Thyroid gland (tissue), 4 donors: ENCODE results near the gene STXBP1.

Experiments used
- POLR2A ChIP-seq, 2 donors: fragments of 450-650 bp; IDR thresholded peaks; one replicate each; pipeline ENCODE4 v1.6.1; 2017; ENCODE audit warnings: antibody characterized with exemption in 2 of 2, mild to moderate bottlenecking in 2 of 2, moderate library complexity in 1 of 2
- TF ChIP-seq, protein P1 (sequence below), 6 experiments: fragments of 200-600 bp in 3 of 6; fragments of 450-650 bp in 3 of 6; sonication (generic) in 3 of 6; IDR thresholded peaks; one replicate each; pipeline ENCODE4 v1.5.1; 2016 to 2019; ENCODE audit warnings: antibody characterized with exemption in 6 of 6, mild to moderate bottlenecking in 2 of 6, inconsistent platforms in 1 of 6, moderate library complexity in 1 of 6

DNA sequence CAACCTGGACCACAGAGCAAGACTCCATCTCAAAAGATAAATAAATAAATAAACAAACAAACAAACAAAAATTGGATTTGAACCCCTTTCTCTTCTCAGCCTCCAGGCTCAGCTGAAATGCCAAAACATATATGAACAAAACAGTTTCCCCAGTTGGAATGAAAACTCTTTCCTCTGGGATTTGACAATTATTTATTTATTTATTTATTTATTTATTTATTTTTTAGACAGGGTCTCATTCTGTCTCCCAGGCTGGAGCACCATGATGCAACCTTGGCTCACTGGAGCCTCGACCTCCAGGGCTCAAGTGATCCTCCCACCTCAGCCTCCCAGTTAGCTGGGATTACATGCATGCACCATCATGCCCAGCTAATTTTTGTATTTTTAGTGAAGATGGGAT, 6.0 kb upstream of the STXBP1 start:
- TF ChIP-seq, protein P1, sequence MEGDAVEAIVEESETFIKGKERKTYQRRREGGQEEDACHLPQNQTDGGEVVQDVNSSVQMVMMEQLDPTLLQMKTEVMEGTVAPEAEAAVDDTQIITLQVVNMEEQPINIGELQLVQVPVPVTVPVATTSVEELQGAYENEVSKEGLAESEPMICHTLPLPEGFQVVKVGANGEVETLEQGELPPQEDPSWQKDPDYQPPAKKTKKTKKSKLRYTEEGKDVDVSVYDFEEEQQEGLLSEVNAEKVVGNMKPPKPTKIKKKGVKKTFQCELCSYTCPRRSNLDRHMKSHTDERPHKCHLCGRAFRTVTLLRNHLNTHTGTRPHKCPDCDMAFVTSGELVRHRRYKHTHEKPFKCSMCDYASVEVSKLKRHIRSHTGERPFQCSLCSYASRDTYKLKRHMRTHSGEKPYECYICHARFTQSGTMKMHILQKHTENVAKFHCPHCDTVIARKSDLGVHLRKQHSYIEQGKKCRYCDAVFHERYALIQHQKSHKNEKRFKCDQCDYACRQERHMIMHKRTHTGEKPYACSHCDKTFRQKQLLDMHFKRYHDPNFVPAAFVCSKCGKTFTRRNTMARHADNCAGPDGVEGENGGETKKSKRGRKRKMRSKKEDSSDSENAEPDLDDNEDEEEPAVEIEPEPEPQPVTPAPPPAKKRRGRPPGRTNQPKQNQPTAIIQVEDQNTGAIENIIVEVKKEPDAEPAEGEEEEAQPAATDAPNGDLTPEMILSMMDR (IDR thresholded peaks at IDR 0.05): no peak
- no peak for TF ChIP-seq POLR2A (IDR thresholded peaks at IDR 0.05)
